Endodermal cell (in vitro differentiated cells): ENCODE data around the gene CYP19A1. TPM values are rescaled to one million over a fixed set of nuclear protein-coding genes. Genes with fewer than 3 reads are reported as not detected.

Experiments
- DNase-seq: peaks from one replicate; pipeline ENCODE4 v3.0.0-alpha.2; 2017
- H3K27ac ChIP-seq: 2 replicates; pipeline ENCODE4 v1.5.1; 2013; ENCODE audit warnings: mild to moderate bottlenecking, low read depth, low read length, moderate library complexity
- H3K27me3 ChIP-seq: 2 replicates; pipeline ENCODE4 v1.6.1; 2013; ENCODE audit warnings: mild to moderate bottlenecking, low read length, moderate library complexity; ENCODE audit not compliant: insufficient read depth, control insufficient read depth, poor library complexity, severe bottlenecking
- H3K36me3 ChIP-seq: 2 replicates; pipeline ENCODE4 v1.7.0; 2013; ENCODE audit warnings: mild to moderate bottlenecking, low read length, moderate library complexity; ENCODE audit not compliant: control insufficient read depth, insufficient read depth
- H3K4me1 ChIP-seq: one replicate; pipeline ENCODE4 v1.7.0; 2013; ENCODE audit warnings: low read length; ENCODE audit not compliant: control insufficient read depth, insufficient read depth
- H3K4me3 ChIP-seq: 2 replicates; pipeline ENCODE4 v1.5.1; 2013; ENCODE audit warnings: mild to moderate bottlenecking, low read length, moderate library complexity
- H3K9ac ChIP-seq: 2 replicates; pipeline ENCODE4 v1.6.1; 2013; ENCODE audit warnings: mild to moderate bottlenecking, low read length, moderate library complexity; ENCODE audit not compliant: poor library complexity, severe bottlenecking; ENCODE audit errors: extremely low read depth
- H3K9me3 ChIP-seq: 2 replicates; pipeline ENCODE4 v1.6.1; 2013; ENCODE audit warnings: mild to moderate bottlenecking, low read length, moderate library complexity; ENCODE audit not compliant: control insufficient read depth
- H3K27ac Mint-ChIP-seq: 2 replicates; pipeline ENCODE4 v1.8.0; 2020; ENCODE audit warnings: mixed read lengths
- H3K27me3 Mint-ChIP-seq: 2 replicates; pipeline ENCODE4 v1.8.0; 2021; ENCODE audit warnings: mild to moderate bottlenecking, mixed read lengths; ENCODE audit not compliant: insufficient read depth
- H3K36me3 Mint-ChIP-seq: 2 replicates; pipeline ENCODE4 v1.8.0; 2020; ENCODE audit warnings: low read depth, mixed read lengths
- H3K4me1 Mint-ChIP-seq: 2 replicates; pipeline ENCODE4 v1.8.0; 2020; ENCODE audit warnings: mixed read lengths
- H3K4me3 Mint-ChIP-seq: 2 replicates; pipeline ENCODE4 v1.8.0; 2020; ENCODE audit warnings: mild to moderate bottlenecking, moderate library complexity, mixed read lengths
- H3K9me3 Mint-ChIP-seq: 2 replicates; pipeline ENCODE4 v1.8.0; 2020; ENCODE audit warnings: mild to moderate bottlenecking, mixed read lengths
- CTCF ChIP-seq: fragments of 200-600 bp; sonication (generic); conservative IDR thresholded peaks from 2 replicates; pipeline ENCODE4 v1.5.0; 2021; ENCODE audit warnings: antibody characterized with exemption, mild to moderate bottlenecking
- WGBS, 2 experiments: methylation state at CpG; one replicate each; pipeline versions ENCODE4 v1.1.5 to v1.1.7; 2013; ENCODE audit warnings: missing lambda C conversion rate in 2 of 2, mixed read lengths in 1 of 2; ENCODE audit not compliant: insufficient coverage in 1 of 2, insufficient read length in 1 of 2; 5-methylcytosine and 5-hydroxymethylcytosine counted together
- total RNA-seq, 2 donors: library from RNA; stranded (reverse); fragmentation: NEBNext Ultra II Directional in 1 of 2; extraction: Animal tissue kit (Norgen Biotek cat#: 25700) in 1 of 2; gene quantifications; 2 replicates in 1 of 2; 3 replicates in 1 of 2; pipeline ENCODE4 v1.2.1, GENCODE V29; 2021

Gene CYP19A1
- total RNA-seq, 2 donors from 2014 or later: not detected

- no peak overlapping the region for H3K27ac ChIP-seq
- no peak overlapping the region for H3K4me3 ChIP-seq
- no peaks in the 10 kb centered on the region for H3K9me3 Mint-ChIP-seq
- no peaks in the 10 kb centered on the region for H3K36me3 ChIP-seq
- H3K4me3 Mint-ChIP-seq: no peak overlapping the region
- peaks cover 25% of the 10 kb centered on the region for H3K27me3 ChIP-seq
- no peaks in the 10 kb centered on the region for H3K36me3 Mint-ChIP-seq
- no peak overlapping the region for H3K9ac ChIP-seq
- H3K4me1 ChIP-seq: no peaks in the 10 kb centered on the region
- no peak for TF ChIP-seq CTCF
- no peaks in the 10 kb centered on the region for H3K4me1 Mint-ChIP-seq
- no peak for DNase-seq
- peaks cover 27% of the 10 kb centered on the region for H3K27me3 Mint-ChIP-seq
- H3K9me3 ChIP-seq: no peaks in the 10 kb centered on the region
- H3K27ac Mint-ChIP-seq: no peak overlapping the region
- WGBS, 2 experiments: 94% methylated on average over 7 to 14 of the region's 15 CpGs
Measured at GRCh38 chr15:51377038-51377786, 38.8 kb upstream of the CYP19A1 start.

DNA sequence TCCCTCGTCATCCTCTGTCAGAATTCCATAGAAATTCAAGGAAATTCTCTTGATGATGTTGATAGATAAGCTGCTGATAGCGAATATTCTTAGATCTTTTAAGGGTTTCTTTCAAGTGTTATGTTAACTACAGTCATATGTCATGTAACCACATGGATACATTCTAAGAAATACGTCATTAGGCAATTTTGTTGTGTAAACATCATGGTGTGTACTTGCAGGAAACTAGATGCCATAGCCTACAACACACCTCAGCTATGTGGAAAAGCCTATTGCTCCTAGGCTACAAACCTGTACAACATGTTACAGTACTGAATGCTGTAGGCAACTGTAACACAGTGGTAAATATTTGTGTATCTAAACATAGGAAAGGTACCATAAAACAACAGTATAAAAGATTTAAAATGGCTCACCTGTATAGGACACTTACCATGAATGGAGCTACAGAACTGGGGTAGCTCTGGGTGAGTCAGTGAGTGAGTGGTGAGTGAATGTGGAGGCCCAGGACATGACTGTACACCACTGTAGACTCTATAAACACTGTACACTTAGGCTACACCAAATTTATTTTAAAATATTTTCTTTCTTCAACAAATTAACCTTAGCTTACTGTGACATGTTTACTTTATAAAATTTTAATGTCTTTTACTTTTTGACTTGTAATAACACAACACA, 37.7 kb upstream of the CYP19A1 start:
- Histone ChIP-seq H3K27ac (no peak overlapping the region), H3K27me3 (peaks cover 19% of the 10 kb centered on the region), H3K4me1 (no peaks in the 10 kb centered on the region), H3K9ac (no peak overlapping the region), H3K9me3 (no peaks in the 10 kb centered on the region), H3K4me3 (no peak overlapping the region), H3K36me3 (no peaks in the 10 kb centered on the region)
- Mint-ChIP-seq H3K4me1 (no peaks in the 10 kb centered on the region), H3K9me3 (no peaks in the 10 kb centered on the region), H3K36me3 (no peaks in the 10 kb centered on the region), H3K4me3 (no peak overlapping the region), H3K27ac (no peak overlapping the region), H3K27me3 (peaks cover 25% of the 10 kb centered on the region)
- 94% methylated on average over 3 of the region's 3 CpGs; no CpG with 5 or more reads in 1 of the 2 experiments for WGBS, 2 experiments
- no peak for DNase-seq
- TF ChIP-seq CTCF: no peak

- Mint-ChIP-seq H3K9me3 (no peaks in the 10 kb centered on the region), H3K27me3 (peaks cover 14% of the 10 kb centered on the region), H3K4me1 (peaks cover 3% of the 10 kb centered on the region), H3K4me3 (no peak overlapping the region), H3K36me3 (no peaks in the 10 kb centered on the region), H3K27ac (no peak overlapping the region)
- Histone ChIP-seq H3K27ac (no peak overlapping the region), H3K4me1 (no peaks in the 10 kb centered on the region), H3K27me3 (peaks cover under 1% of the 10 kb centered on the region), H3K9me3 (no peaks in the 10 kb centered on the region), H3K4me3 (no peak overlapping the region), H3K9ac (no peak overlapping the region), H3K36me3 (no peaks in the 10 kb centered on the region)
- DNase-seq: no peak
- TF ChIP-seq CTCF: no peak
Measured at GRCh38 chr15:51374131-51374530, 35.7 kb upstream of the CYP19A1 start.
